GM12801 (cell line): Measurements from ENCODE around the gene AOAH.

Source experiments
- CTCF ChIP-seq: IDR thresholded peaks from one replicate; pipeline ENCODE4 v1.5.1; 2011; ENCODE audit warnings: control low read depth; ENCODE audit not compliant: insufficient read length; ENCODE audit errors: extremely low read depth

AOAH gene

GRCh38 chr7:36523371-36524101 is 200.8 kb downstream of the AOAH start:
- TF ChIP-seq CTCF: no peak

GRCh38 chr7:36522453-36523007 is 201.8 kb downstream of the AOAH start:
- TF ChIP-seq CTCF: no peak

GRCh38 chr7:36521911-36522310 is 202.4 kb downstream of the AOAH start:
- TF ChIP-seq CTCF: no peak

GRCh38 chr7:36521133-36521532 is 203.2 kb downstream of the AOAH start:
- no peak for TF ChIP-seq CTCF

GRCh38 chr7:36515847-36516246 is 208.4 kb downstream of the AOAH start:
- TF ChIP-seq CTCF: no peak

- no peak for TF ChIP-seq CTCF
These were observed 209.7 kb downstream of the AOAH start for GRCh38 chr7:36514289-36515243.

- no peak for TF ChIP-seq CTCF
These were observed 210.9 kb downstream of the AOAH start for GRCh38 chr7:36513393-36513792.
